ENCODE data around the gene PARD3.
"Not testable (repeated sequence)": the region's sequence is repeated elsewhere in the genome, so short reads cannot be mapped to it uniquely, and the experiment has no call there.

PARD3 gene

GRCh38 chr10:34397324-34397723 lies 417.8 kb downstream of the PARD3 start:
- Mint-ChIP-seq H3K27ac (no peak overlapping the region), H3K4me3 (no peak overlapping the region), H3K36me3 (no peaks in the 10 kb centered on the region), H3K27me3 (no peaks in the 10 kb centered on the region), H3K9me3 (no peaks in the 10 kb centered on the region), H3K4me1 (no peaks in the 10 kb centered on the region)

GRCh38 chr10:34396663-34397062 lies 418.4 kb downstream of the PARD3 start:
- Mint-ChIP-seq H3K4me1 (no peaks in the 10 kb centered on the region), H3K9me3 (no peaks in the 10 kb centered on the region), H3K36me3 (no peaks in the 10 kb centered on the region), H3K27ac (no peak overlapping the region), H3K27me3 (no peaks in the 10 kb centered on the region), H3K4me3 (no peak overlapping the region)

- Mint-ChIP-seq H3K4me3 (no peak overlapping the region), H3K27me3 (no peaks in the 10 kb centered on the region), H3K9me3 (no peaks in the 10 kb centered on the region), H3K4me1 (no peaks in the 10 kb centered on the region), H3K36me3 (no peaks in the 10 kb centered on the region), H3K27ac (no peak overlapping the region)
Measured at GRCh38 chr10:34392641-34393170, 422.4 kb downstream of the PARD3 start.

- H3K4me1 Mint-ChIP-seq, H3K9me3 Mint-ChIP-seq, H3K27me3 Mint-ChIP-seq, H3K27ac Mint-ChIP-seq, H3K4me3 Mint-ChIP-seq, H3K36me3 Mint-ChIP-seq: not testable (repeated sequence)
Measured at GRCh38 chr10:34391168-34391567, 423.9 kb downstream of the PARD3 start.

- Mint-ChIP-seq H3K9me3 (no peaks in the 10 kb centered on the region), H3K27me3 (no peaks in the 10 kb centered on the region), H3K4me1 (no peaks in the 10 kb centered on the region), H3K4me3 (no peak overlapping the region), H3K36me3 (no peaks in the 10 kb centered on the region), H3K27ac (no peak overlapping the region)
Measured at GRCh38 chr10:34389801-34390200, 425.3 kb downstream of the PARD3 start.

- H3K27ac Mint-ChIP-seq: no peak overlapping the region
- H3K27me3 Mint-ChIP-seq: no peaks in the 10 kb centered on the region
- no peaks in the 10 kb centered on the region for H3K4me1 Mint-ChIP-seq
- no peaks in the 10 kb centered on the region for H3K36me3 Mint-ChIP-seq
- no peaks in the 10 kb centered on the region for H3K9me3 Mint-ChIP-seq
- H3K4me3 Mint-ChIP-seq: no peak overlapping the region
Measured at GRCh38 chr10:34386921-34387320, 428.2 kb downstream of the PARD3 start.

GRCh38 chr10:34384372-34384771 lies 430.7 kb downstream of the PARD3 start:
- Mint-ChIP-seq H3K36me3 (no peaks in the 10 kb centered on the region), H3K27me3 (no peaks in the 10 kb centered on the region), H3K4me1 (no peaks in the 10 kb centered on the region), H3K4me3 (no peak overlapping the region), H3K27ac (no peak overlapping the region), H3K9me3 (no peaks in the 10 kb centered on the region)

- H3K9me3 Mint-ChIP-seq: no peaks in the 10 kb centered on the region
- no peak overlapping the region for H3K4me3 Mint-ChIP-seq
- no peaks in the 10 kb centered on the region for H3K27me3 Mint-ChIP-seq
- no peaks in the 10 kb centered on the region for H3K4me1 Mint-ChIP-seq
- no peak overlapping the region for H3K27ac Mint-ChIP-seq
- H3K36me3 Mint-ChIP-seq: no peaks in the 10 kb centered on the region
Measured at GRCh38 chr10:34382626-34383025, 432.5 kb downstream of the PARD3 start.

GRCh38 chr10:34380856-34381255 lies 434.2 kb downstream of the PARD3 start:
- Mint-ChIP-seq H3K4me3 (no peak overlapping the region), H3K4me1 (no peaks in the 10 kb centered on the region), H3K27me3 (no peaks in the 10 kb centered on the region), H3K27ac (no peak overlapping the region), H3K9me3 (no peaks in the 10 kb centered on the region), H3K36me3 (no peaks in the 10 kb centered on the region)

- no peak overlapping the region for H3K4me3 Mint-ChIP-seq
- H3K27ac Mint-ChIP-seq: no peak overlapping the region
- H3K9me3 Mint-ChIP-seq: no peaks in the 10 kb centered on the region
- no peaks in the 10 kb centered on the region for H3K27me3 Mint-ChIP-seq
- H3K36me3 Mint-ChIP-seq: no peaks in the 10 kb centered on the region
- H3K4me1 Mint-ChIP-seq: no peaks in the 10 kb centered on the region
Measured at GRCh38 chr10:34378297-34378696, 436.8 kb downstream of the PARD3 start.

- Mint-ChIP-seq H3K36me3 (no peaks in the 10 kb centered on the region), H3K4me3 (no peak overlapping the region), H3K9me3 (no peaks in the 10 kb centered on the region), H3K4me1 (no peaks in the 10 kb centered on the region), H3K27ac (no peak overlapping the region), H3K27me3 (no peaks in the 10 kb centered on the region)
Measured at GRCh38 chr10:34377833-34378232, 437.3 kb downstream of the PARD3 start.

- no peaks in the 10 kb centered on the region for H3K27me3 Mint-ChIP-seq
- no peaks in the 10 kb centered on the region for H3K36me3 Mint-ChIP-seq
- no peak overlapping the region for H3K4me3 Mint-ChIP-seq
- no peaks in the 10 kb centered on the region for H3K4me1 Mint-ChIP-seq
- H3K9me3 Mint-ChIP-seq: no peaks in the 10 kb centered on the region
- no peak overlapping the region for H3K27ac Mint-ChIP-seq
Measured at GRCh38 chr10:34374356-34375045, 440.6 kb downstream of the PARD3 start.

- Mint-ChIP-seq H3K9me3 (no peaks in the 10 kb centered on the region), H3K27me3 (no peaks in the 10 kb centered on the region), H3K36me3 (no peaks in the 10 kb centered on the region), H3K27ac (no peak overlapping the region), H3K4me1 (no peaks in the 10 kb centered on the region), H3K4me3 (no peak overlapping the region)
Measured at GRCh38 chr10:34373211-34373610, 441.9 kb downstream of the PARD3 start.

- H3K27ac Mint-ChIP-seq: no peak overlapping the region
- no peak overlapping the region for H3K4me3 Mint-ChIP-seq
- H3K4me1 Mint-ChIP-seq: no peaks in the 10 kb centered on the region
- no peaks in the 10 kb centered on the region for H3K27me3 Mint-ChIP-seq
- H3K9me3 Mint-ChIP-seq: no peaks in the 10 kb centered on the region
- no peaks in the 10 kb centered on the region for H3K36me3 Mint-ChIP-seq
Measured at GRCh38 chr10:34372509-34372908, 442.6 kb downstream of the PARD3 start.

- no peaks in the 10 kb centered on the region for H3K4me1 Mint-ChIP-seq
- no peaks in the 10 kb centered on the region for H3K36me3 Mint-ChIP-seq
- no peak overlapping the region for H3K4me3 Mint-ChIP-seq
- H3K9me3 Mint-ChIP-seq: no peaks in the 10 kb centered on the region
- no peak overlapping the region for H3K27ac Mint-ChIP-seq
- H3K27me3 Mint-ChIP-seq: no peaks in the 10 kb centered on the region
Measured at GRCh38 chr10:34370126-34370525, 445.0 kb downstream of the PARD3 start.

- Mint-ChIP-seq H3K27me3 (no peaks in the 10 kb centered on the region), H3K4me3 (no peak overlapping the region), H3K27ac (no peak overlapping the region), H3K36me3 (no peaks in the 10 kb centered on the region), H3K4me1 (no peaks in the 10 kb centered on the region), H3K9me3 (no peaks in the 10 kb centered on the region)
Measured at GRCh38 chr10:34369120-34369519, 446.0 kb downstream of the PARD3 start.
